ENCODE measurements around the gene CHMP2B.

- TF ChIP-seq CTCF (IDR thresholded peaks at IDR 0.05; ENCODE audit: control extremely low read depth in 1 of 3, insufficient read depth in 1 of 3, low read depth in 1 of 3, low read length in 3 of 3) (no peak), EZH2 (IDR thresholded peaks at IDR 0.05; ENCODE audit: low read depth, low read length, severe bottlenecking) (no peak), POLR2A (IDR thresholded peaks at IDR 0.05; ENCODE audit: control extremely low read depth in 1 of 2, low read depth in 2 of 2, low read length in 2 of 2) (no peak), YY1 (IDR thresholded peaks at IDR 0.05; ENCODE audit: low read depth, low read length) (no peak), TCF12 (IDR thresholded peaks at IDR 0.05; ENCODE audit: low read depth, low read length) (no peak), EP300 (IDR thresholded peaks at IDR 0.05; ENCODE audit: borderline replicate concordance in 1 of 2, low read depth in 2 of 2, low read length in 2 of 2) (no peak), SP2 (IDR thresholded peaks at IDR 0.05; ENCODE audit: low read length) (no peak), RFX5 (IDR thresholded peaks at IDR 0.05; ENCODE audit: borderline replicate concordance, low read depth, low read length) (no peak), SP1 (IDR thresholded peaks at IDR 0.05; ENCODE audit: low read depth, low read length) (no peak), ATF3 (IDR thresholded peaks at IDR 0.05; ENCODE audit: insufficient read depth, low read depth, low read length) (no peak), KDM1A (IDR thresholded peaks at IDR 0.05; ENCODE audit: borderline replicate concordance, low read length) (no peak), POLR2AphosphoS5 (IDR thresholded peaks at IDR 0.05; ENCODE audit: low read depth, low read length) (no peak), RAD21 (IDR thresholded peaks at IDR 0.05 in 1 of 2, conservative IDR thresholded peaks at IDR 0.05 in 1 of 2; ENCODE audit: low read depth in 2 of 2, low read length in 2 of 2) (no peak)
Measured at GRCh38 chr3:87261925-87262324, 34.8 kb downstream of the CHMP2B start.

Measured in H1 (cell line).